ENCODE results near the gene SLIT3.

DNA sequence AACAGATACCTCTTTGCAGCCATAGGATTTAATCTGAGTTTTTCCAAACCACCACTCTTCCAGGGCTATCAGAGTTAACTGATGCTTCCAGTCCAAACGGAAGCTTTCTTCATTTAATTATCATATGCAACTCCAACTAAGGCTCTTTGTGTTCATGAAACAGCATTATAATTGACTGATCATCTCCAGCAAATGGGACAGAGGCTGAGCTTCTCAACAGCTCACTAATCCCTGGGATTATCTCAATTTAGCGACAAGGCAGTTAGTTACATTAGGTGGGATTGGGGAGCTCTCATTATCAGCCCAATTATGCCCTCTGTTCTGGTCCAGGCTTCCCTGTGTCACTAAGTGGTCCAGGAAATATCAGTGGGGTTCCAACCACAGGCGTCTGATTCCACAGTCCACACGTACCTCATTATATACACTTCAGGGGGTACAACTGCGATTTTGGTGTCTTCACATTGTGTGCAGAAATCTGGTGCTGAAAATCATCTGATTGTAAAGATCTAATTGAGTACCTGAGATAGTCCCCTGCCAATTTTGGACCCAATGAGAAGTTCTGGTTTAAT is 408.2 kb downstream of the SLIT3 start:
- TF ChIP-seq, protein P1, sequence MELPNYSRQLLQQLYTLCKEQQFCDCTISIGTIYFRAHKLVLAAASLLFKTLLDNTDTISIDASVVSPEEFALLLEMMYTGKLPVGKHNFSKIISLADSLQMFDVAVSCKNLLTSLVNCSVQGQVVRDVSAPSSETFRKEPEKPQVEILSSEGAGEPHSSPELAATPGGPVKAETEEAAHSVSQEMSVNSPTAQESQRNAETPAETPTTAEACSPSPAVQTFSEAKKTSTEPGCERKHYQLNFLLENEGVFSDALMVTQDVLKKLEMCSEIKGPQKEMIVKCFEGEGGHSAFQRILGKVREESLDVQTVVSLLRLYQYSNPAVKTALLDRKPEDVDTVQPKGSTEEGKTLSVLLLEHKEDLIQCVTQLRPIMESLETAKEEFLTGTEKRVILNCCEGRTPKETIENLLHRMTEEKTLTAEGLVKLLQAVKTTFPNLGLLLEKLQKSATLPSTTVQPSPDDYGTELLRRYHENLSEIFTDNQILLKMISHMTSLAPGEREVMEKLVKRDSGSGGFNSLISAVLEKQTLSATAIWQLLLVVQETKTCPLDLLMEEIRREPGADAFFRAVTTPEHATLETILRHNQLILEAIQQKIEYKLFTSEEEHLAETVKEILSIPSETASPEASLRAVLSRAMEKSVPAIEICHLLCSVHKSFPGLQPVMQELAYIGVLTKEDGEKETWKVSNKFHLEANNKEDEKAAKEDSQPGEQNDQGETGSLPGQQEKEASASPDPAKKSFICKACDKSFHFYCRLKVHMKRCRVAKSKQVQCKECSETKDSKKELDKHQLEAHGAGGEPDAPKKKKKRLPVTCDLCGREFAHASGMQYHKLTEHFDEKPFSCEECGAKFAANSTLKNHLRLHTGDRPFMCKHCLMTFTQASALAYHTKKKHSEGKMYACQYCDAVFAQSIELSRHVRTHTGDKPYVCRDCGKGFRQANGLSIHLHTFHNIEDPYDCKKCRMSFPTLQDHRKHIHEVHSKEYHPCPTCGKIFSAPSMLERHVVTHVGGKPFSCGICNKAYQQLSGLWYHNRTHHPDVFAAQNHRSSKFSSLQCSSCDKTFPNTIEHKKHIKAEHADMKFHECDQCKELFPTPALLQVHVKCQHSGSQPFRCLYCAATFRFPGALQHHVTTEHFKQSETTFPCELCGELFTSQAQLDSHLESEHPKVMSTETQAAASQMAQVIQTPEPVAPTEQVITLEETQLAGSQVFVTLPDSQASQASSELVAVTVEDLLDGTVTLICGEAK (IDR thresholded peaks at IDR 0.05; ENCODE audit: borderline replicate concordance): no peak
- TF ChIP-seq GABPA (IDR thresholded peaks at IDR 0.05; ENCODE audit: low read depth) (no peak), RAD21 (IDR thresholded peaks at IDR 0.05; ENCODE audit: insufficient read depth, low read depth, low read length) (no peak)
- TF ChIP-seq, protein P2, sequence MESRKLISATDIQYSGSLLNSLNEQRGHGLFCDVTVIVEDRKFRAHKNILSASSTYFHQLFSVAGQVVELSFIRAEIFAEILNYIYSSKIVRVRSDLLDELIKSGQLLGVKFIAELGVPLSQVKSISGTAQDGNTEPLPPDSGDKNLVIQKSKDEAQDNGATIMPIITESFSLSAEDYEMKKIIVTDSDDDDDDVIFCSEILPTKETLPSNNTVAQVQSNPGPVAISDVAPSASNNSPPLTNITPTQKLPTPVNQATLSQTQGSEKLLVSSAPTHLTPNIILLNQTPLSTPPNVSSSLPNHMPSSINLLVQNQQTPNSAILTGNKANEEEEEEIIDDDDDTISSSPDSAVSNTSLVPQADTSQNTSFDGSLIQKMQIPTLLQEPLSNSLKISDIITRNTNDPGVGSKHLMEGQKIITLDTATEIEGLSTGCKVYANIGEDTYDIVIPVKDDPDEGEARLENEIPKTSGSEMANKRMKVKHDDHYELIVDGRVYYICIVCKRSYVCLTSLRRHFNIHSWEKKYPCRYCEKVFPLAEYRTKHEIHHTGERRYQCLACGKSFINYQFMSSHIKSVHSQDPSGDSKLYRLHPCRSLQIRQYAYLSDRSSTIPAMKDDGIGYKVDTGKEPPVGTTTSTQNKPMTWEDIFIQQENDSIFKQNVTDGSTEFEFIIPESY (IDR thresholded peaks at IDR 0.05): no peak
